GM23338 (cell line): Measurements from ENCODE around the gene NPSR1. TPM values are rescaled to one million over a fixed set of nuclear protein-coding genes. Genes with fewer than 3 reads are reported as not detected.

Source experiments
- CREB1 ChIP-seq: fragments of 250-450 bp; sonication (Bioruptor Pico); IDR thresholded peaks from 2 replicates; pipeline ENCODE4 v1.5.0; 2020; ENCODE audit warnings: low read depth, mild to moderate bottlenecking, moderate library complexity
- CTCF ChIP-seq, 2 experiments: fragments of 200-600 bp in 1 of 2; sonication (generic) in 1 of 2; conservative IDR thresholded peaks; 2 replicates each; pipeline versions ENCODE4 v1.5.1 to v1.6.1; 2016 to 2017; ENCODE audit warnings: antibody characterized with exemption in 2 of 2, low read depth in 2 of 2, mild to moderate bottlenecking in 2 of 2, moderate library complexity in 1 of 2
- ETS1 ChIP-seq: IDR thresholded peaks from 2 replicates; pipeline ENCODE4 v1.6.1; 2016; ENCODE audit warnings: antibody characterized with exemption
- EZH2 ChIP-seq: fragments of 200-600 bp; sonication (generic); IDR thresholded peaks from one replicate; pipeline ENCODE4 v1.8.0; 2017; ENCODE audit warnings: antibody characterized with exemption, mild to moderate bottlenecking, low read depth; ENCODE audit not compliant: unreplicated experiment
- NANOG ChIP-seq: IDR thresholded peaks from 2 replicates; pipeline ENCODE4 v1.6.1; 2016; ENCODE audit warnings: antibody characterized with exemption, borderline replicate concordance
- POLR2AphosphoS5 ChIP-seq: IDR thresholded peaks from 2 replicates; pipeline ENCODE4 v1.6.1; 2016; ENCODE audit warnings: antibody characterized with exemption, low read depth
- REST ChIP-seq: IDR thresholded peaks from one replicate; pipeline ENCODE4 v1.6.1; 2018; ENCODE audit warnings: antibody characterized with exemption; ENCODE audit not compliant: unreplicated experiment
- STAT1 ChIP-seq: IDR thresholded peaks from one replicate; pipeline ENCODE4 v1.6.1; 2016; ENCODE audit warnings: antibody characterized with exemption; ENCODE audit not compliant: unreplicated experiment
- ZNF114 ChIP-seq: fragments of 250-450 bp; sonication (Bioruptor Pico); IDR thresholded peaks from 2 replicates; pipeline ENCODE4 v1.5.0; 2020; ENCODE audit warnings: mild to moderate bottlenecking, moderate library complexity
- ZNF331 ChIP-seq: fragments of 250-450 bp; sonication (Bioruptor Pico); IDR thresholded peaks from 2 replicates; pipeline ENCODE4 v1.5.0; 2020; ENCODE audit warnings: low read depth, mild to moderate bottlenecking, moderate library complexity
- ZNF462 ChIP-seq: fragments of 250-450 bp; sonication (Bioruptor Pico); IDR thresholded peaks from 2 replicates; pipeline ENCODE4 v1.5.0; 2020; ENCODE audit warnings: mild to moderate bottlenecking, moderate library complexity
- polyA plus RNA-seq: library from polyadenylated mRNA; unstranded; fragments of >200 nt; fragmentation: Nextera tagmentation; extraction: Ambion mirVana; gene quantifications from 2 replicates; pipeline ENCODE4 v1.2.1, GENCODE V29; 2016
- total RNA-seq: library from RNA; depleted of rRNA; stranded (reverse); fragments of >200 nt; shearing (Covaris generic); gene quantifications from 2 replicates; pipeline ENCODE4 v1.2.3, GENCODE V29; 2014

Gene NPSR1
- total and polyA plus RNA-seq, 2 experiments from 2014 or later: not detected

- TF ChIP-seq ZNF462 (no peak), CTCF (conservative IDR thresholded peaks at IDR 0.05; ENCODE audit: low read depth in 2 of 2) (no peak), STAT1 (no peak), ZNF331 (no peak), POLR2AphosphoS5 (no peak), EZH2 (no peak), ZNF114 (CRISPR knock-in tag) (no peak), ETS1 (no peak), REST (no peak), NANOG (no peak), CREB1 (CRISPR knock-in tag) (no peak)
Observed at GRCh38 chr7:34848670-34849069, 190.7 kb downstream of the NPSR1 start (continued).
